Endothelial cell of hepatic sinusoid (primary cell): ENCODE data around the gene OXSR1.
"Not testable (repeated sequence)": the region's sequence is repeated elsewhere in the genome, so short reads cannot be mapped to it uniquely, and the experiment has no call there.

Source experiments
- in situ Hi-C: cut with HindIII; loops from 2 replicates; pipeline ENCODE4 v1.10.0; 2017; ENCODE audit warnings: low sequenced_read_pairs

OXSR1 gene

DNA sequence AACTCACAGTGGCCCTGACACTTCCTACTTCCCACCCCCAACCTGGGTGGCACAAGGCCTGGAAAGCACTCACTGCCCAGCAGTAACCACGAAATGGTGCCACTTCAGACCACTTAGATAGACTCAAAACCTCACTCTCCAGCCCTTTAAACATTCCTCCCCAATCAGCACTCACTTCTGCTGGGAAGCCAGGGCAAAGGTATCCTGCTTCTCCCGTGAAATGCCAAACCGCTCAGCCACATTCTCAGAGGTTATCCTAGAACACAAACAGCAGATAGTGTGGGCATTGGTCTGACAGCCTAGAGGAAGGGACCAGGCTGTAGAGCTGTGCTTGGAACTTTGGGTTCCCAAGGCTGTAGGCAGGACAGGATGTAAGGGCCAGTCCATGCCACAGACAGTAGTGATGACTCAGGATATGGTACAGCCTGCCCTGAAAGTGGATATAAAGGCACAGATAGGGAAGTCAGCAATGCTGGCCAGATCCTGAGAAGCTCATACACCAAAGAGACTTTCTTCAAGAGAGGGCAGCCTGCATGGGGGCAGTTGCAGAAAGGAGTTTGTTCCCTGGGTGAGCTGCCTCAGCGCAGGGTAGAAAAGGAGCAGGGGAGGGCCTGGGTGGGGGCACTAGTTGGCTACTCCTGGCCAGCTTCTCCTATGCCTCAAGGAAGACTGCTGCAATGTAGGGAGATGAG is 37.6 kb upstream of the OXSR1 start:
- in situ Hi-C loops = loop anchor here (5.0 kb wide), 3 partner anchors 40 to 355 kb away; partner anchors contain the start of gene SLC22A14

DNA sequence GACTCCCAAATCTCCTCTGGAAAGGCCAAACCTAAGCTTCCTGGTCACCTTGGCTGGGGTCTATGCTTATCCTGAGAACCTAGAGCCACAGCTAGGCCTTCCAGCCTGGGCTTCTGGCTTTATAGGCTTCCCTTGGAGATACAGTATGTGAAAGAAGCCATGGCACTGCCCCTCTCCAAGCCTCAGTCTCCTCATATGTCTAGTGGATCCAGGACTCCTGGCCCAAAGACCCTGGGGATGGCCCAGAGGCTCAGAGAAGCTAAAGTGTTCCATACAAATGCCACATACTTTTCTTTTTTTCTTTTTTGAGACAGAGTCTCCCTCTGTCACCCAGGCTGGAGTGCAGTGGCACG is 37.1 kb upstream of the OXSR1 start:
- in situ Hi-C loops = loop anchor here (5.0 kb wide), 3 partner anchors 41 to 354 kb away; partner anchors contain the start of gene SLC22A14

DNA sequence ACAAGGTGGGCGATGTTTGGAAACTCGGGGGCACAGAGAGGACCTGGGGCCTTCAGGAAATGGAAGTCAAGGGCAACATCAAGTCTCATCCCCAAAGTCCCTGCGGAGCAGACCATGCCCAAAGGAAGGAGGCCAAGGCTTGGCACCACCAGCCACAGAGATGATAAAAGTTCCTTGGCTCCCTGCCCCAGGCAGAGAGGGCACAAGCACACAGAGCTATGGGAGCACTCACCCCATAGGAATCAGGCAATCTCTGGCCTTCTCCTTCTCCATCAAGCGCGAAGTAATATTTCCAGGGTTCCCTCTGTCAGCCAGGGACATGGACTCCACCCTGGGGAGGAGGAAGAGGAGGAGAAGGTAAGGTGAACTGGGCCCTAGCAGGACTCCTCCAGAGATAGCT is 36.3 kb upstream of the OXSR1 start:
- in situ Hi-C loops = loop anchor here (5.0 kb wide), 3 partner anchors 42 to 353 kb away; partner anchors contain the start of gene SLC22A14

DNA sequence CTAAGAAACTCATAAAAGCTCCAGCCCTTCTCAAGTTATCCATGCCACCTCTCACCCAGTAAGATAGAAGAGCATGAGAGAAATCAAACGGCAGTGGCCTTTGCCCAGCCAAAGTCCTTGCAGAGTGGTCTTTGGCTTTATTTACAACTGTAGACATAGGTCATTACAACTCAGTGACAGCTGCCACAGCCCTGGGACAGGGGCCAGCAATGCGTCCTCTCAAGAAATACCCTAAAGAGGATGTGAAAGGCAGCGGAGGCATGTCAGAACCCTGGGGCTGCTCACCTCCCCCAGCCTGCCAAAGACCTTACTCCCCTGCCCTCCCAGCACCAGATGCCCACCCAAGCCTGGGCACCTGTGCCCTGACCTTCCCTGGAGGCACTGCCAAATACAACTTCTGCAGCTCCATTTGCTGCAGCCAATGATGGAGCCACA is 34.7 kb upstream of the OXSR1 start:
- in situ Hi-C loops = no loop called here

DNA sequence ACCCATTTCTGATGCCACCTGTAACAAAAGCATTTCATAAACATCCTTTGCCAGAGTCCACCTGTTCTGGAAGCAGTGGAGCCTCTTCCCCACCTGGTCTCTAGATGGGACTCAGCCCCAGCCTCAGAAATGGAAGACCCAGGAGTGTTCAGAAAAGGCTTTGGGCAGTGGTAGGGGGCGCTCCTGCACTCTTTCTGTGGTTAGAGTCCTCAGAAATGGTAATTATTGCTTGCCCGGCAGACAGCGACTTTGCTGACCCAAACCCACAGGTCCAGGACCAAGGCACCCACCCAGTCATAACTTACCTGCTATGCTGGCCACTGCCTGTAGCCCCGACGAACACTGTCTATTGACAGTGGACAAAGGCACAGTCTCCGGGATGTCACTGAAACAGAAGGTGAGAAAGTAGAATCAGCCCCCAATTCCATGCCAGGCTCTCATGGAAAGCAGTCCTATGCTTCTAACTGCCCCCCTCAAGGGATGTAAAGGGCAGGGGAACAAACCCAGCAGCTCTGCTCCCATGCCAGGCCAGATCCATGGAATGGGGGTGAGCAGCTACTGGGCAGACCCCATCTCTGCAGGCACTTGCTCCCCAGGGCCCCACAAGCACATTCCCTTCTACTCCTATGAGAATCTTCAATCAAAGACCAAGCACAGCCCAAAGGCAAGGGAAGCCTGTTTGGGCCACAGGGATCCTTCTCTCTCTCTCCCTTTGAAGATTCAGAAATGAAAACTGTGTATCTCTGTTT is 33.5 kb upstream of the OXSR1 start:
- in situ Hi-C loops = no loop called here

DNA sequence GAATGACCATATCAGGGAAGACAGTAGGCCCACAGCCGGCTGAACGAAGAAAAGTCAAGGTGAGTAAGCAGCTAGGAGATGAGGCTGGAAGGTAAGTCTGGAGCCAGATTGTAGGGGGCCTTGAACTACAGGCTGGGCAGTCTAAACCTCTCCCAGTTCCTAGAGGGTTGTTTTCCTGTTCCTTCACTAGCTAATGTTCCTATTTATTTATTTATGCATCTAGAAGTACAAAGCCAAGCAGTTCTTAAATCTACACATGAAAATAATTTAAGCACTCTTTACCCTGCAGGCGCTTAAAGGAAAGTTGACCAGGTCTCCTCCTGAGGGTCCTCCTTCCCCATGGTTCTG is 32.2 kb upstream of the OXSR1 start:
- in situ Hi-C loops = no loop called here

DNA sequence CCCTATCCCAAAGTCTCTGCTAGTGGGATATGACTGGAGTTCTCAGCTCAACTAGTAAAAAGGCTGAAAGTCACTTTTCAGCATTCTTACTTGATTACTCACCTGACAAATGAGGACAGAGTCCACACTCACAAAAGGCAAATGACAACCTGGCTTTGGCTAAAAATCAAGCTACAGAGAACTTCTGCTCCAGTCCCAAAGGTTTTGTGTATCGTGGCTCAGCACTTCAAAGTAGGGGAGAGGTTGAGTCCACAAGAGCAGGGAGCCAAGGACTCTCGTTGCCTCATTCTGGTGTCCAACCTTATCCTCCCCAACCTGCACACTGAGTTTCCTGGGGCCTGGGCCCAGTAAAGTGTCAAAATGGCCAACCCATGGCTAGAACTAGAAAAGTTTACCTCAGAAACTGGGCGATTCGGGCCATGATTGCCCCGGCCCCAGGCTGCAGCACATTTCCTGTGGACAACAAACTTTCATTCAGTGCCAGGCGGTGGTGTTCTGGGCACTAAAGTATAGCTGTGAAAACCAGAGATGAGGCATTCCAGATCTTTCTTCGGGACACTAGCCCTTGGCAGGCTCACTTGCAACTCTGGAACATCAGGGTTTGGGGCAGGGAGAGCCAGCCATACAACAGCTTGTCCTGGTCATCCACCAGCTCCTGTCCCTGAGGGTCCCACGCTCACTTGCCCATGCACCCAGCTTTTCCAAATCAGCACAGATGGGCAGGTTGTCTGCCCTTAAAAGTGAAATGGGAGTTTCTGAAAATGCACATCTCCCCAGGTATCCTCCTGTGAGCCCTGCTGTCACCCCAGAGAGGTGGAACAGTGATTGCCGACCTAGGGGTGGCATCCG is 31.6 kb upstream of the OXSR1 start:
- in situ Hi-C loops = no loop called here

DNA sequence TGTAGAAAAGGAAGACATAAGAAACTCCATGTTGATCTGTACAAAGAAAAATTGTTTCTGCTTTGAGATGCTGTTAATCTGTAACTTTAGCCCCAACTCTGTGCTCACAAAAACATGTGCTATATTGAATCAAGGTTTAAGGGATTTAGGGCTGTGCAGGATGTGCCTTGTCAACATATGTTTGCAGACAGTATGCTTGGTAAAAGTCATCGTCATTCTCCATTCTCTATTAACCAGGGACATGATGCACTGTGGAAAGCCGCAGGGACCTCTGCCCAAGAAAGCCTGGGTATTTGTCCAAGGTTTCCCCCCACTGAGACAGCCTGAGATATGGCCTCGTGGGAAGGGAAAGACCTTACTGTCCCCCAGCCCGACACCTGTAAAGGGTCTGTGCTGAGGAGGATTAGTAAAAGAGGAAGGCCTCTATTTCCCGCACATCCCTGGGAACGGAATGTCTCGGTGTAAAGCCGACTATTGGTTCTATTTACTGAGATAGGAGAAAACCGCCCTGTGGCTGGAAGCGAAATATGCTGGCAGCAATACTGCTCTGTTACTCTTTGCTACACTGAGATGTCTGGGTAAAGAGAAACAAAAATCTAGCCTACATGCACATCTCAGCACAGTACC is 30.7 kb upstream of the OXSR1 start:
- in situ Hi-C loops = not testable (repeated sequence)

DNA sequence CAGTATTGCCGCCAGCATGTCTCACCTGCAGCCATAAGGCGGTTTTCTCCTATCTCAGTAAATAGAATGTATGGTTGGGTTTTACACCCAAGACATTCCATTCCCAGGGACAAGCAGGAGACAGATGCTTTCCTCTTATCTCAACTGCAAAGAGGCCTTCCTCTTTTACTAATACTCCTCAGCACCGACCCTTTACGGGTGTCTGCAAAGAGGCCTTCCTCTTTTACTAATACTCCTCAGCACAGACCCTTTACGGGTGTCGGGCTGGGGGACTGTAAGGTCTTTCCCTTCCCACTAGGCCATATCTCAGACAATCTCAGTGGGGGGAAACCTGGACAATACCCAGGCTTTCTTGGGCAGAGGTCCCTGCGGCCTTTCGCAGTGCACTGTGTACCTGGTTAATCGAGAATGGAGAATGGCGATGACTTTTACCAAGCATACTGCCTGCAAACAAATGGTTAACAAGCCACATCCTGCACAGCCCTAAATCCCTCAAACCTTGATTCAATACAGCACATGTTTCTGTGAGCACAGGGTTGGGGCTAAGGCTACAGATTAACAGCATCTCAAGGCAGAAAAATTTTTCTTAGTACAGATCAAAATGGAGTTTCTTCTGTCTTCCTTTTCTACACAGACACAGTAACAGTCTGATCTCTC is 29.6 kb upstream of the OXSR1 start:
- in situ Hi-C loops = not testable (repeated sequence)

DNA sequence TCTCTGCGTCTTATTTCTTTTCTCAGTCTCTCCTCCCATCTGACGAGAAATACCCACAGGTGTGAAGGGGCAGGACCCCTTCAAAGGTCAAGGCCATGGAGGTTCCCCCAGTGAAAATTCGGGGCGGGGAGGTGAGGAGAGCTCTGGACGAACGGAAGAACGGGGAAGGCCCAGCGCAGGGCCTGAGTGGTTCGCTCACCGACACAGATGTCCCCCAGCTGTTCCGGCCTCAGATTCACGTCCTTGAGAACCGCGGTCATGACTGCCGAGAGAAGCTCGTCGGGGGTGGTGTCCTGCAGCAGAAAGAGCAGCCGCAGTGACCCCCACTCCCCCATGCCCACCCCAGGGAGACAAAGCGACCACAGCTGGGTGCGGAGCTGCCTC is 29.0 kb upstream of the OXSR1 start:
- in situ Hi-C loops = no loop called here

DNA sequence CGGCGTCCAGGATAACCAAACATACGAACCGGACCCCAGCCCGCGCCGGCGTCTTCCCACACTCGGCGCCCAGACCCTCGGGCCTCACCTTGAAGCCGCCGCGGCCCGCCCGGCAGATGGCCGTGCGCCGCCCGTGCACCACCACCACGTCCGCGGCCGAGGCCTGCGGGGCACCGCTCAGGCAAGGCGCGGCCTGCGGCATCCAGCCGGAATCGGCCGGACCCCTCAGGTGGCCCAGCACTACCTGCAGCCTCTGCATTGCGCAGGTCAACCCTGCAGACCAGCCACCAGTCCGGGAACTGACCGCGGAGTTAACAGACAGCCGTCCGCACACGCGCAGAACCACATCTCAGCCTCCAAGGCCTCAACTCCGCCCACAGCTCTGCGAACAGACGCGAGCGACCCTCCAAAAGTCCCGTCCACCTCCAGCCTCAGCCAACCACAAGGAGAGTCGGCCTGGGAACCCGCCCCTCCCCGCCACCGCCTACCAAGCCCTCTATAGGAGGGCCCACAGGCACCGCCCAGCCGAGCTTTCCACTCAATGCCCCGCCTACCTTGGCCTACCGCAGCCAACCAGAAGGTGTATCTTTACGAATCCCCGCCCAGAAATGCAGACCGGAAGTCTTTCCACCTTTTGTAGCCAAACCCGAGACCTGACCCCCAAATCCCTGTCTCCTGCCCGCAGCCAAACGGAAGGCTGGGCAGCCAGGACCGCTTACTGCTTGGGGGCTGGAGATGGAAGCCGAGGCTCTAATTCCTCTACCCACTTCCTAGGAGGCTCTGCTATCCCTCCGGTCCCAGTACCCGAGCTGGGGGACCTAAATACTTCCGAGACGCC is 28.3 kb upstream of the OXSR1 start, which contains the start of gene ACAA1:
TSS of gene ACAA1 (minus strand) at position 351 of the 838 bp plus-strand sequence. CDS start at position 259, 92 bp downstream.
- in situ Hi-C loops = no loop called here

DNA sequence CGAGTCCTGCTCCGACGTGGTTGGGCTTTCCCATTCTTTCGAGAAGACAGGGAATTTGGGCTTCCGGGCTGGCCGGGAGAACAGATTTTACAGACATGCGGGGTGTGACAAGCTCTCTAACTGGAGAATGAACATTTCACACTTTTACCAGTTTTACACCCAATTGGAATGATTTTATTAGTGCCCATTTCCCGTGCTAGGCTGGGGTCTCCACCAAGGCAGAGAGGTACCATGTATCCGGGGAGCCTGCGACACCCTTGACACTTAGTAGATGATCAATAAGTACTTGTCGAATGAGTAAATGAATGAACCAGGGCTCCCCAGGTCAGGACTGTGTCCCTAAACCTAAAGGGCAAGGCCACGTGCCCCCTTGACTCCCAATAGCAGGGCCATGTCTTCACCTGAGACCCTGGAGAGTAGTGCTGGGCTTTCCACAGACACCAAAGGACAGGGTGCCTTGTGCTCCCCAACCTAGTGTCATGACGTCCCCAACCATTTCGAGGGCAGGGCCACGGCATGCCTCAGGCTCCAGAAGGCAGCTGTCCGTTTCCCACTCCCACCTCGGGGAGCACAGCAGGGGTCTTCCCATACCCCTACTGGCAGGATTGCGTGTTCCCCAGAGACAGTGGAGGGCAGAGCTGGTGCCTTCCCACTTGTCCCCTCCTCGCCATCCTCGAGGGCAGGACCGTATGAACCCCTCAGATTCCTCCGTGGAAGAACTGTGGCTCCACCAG is 27.6 kb upstream of the OXSR1 start:
- in situ Hi-C loops = no loop called here

DNA sequence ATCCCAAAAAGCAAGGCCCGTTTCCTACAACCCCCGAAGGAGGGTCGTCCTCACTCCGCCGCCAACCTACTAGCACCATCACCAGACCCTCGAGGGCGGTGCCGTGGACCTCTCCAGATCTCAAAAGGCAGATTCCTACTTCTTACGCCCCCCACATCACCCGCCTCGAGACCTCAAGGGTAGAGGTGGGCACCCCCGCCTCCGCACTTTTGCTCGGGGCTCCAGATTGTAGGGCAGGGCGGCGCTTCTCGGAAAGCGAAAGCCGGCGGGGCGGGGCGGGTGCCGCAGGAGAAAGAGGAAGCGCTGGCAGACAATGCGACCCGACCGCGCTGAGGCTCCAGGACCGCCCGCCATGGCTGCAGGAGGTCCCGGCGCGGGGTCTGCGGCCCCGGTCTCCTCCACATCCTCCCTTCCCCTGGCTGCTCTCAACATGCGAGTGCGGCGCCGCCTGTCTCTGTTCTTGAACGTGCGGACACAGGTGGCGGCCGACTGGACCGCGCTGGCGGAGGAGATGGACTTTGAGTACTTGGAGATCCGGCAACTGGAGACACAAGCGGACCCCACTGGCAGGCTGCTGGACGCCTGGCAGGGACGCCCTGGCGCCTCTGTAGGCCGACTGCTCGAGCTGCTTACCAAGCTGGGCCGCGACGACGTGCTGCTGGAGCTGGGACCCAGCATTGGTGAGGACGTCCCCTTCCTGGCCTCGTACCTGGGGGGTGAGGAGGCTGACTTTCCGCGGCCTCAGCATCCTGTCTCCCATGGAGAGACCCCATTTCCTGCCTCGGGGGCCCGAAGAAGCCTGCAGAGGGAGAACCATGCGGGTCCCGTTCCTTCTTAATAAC is 26.8 kb upstream of the OXSR1 start, which contains the start of gene MYD88:
TSS of gene MYD88 (plus strand) at position 313 of the 842 bp plus-strand sequence. CDS start at position 353, 40 bp downstream.
- in situ Hi-C loops = no loop called here

DNA sequence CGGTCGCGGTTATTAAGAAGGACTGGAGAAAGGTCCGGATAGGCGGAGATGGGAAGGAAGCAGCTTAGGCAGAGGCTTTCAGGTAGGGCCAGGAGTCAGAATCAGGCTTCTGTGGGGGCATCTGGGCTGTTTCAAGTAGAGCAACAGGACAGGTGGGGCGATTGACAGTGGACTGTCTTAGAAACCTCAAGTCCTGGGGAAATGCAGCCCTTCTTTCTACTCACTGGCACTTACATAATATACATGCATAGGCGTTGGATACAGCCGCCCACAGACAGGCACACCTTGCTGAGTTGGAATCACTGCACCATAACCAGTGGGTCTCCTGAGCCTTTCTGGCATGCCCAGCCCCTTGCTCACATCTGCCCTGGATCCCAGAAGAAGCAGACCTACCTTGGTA is 26.1 kb upstream of the OXSR1 start:
- in situ Hi-C loops = no loop called here

DNA sequence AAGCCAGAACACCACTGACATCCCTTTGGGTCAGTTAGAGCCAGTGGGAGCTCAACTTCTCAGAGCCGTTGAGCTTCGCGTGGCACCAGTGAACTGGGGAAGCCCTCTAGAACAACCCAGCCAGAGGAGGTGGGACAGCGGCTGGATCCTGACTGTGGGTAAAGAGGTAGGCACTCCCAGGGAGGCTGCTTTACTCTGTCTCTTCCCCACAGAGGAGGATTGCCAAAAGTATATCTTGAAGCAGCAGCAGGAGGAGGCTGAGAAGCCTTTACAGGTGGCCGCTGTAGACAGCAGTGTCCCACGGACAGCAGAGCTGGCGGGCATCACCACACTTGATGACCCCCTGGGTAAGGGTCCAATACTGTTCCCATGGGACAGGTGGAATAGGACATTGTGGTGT is 25.7 kb upstream of the OXSR1 start:
- in situ Hi-C loops = no loop called here

DNA sequence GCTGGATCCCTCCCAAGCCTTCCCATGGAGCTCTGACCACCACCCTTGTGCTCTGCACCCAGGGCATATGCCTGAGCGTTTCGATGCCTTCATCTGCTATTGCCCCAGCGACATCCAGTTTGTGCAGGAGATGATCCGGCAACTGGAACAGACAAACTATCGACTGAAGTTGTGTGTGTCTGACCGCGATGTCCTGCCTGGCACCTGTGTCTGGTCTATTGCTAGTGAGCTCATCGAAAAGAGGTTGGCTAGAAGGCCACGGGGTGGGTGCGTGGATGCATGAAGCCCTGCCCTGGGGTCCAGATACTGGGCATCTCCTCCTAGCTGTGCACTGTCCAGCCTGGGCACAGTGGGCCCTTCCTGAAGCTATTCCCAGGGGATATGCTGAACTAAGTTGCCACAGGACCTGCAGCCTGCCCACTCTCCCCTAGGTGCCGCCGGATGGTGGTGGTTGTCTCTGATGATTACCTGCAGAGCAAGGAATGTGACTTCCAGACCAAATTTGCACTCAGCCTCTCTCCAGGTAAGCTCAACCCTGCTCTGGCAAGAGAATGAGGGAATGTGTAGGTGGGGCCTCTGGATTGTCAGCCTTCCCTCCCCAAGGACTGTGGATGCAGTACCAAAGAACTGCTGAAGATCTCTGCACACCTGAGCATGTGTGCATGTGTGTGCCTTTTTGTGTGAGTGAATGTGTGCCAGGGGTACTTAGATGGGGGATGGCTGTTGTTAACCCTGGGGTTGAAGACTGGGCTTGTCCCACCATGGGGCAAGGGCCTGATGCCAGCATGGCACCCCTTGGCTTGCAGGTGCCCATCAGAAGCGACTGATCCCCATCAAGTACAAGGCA is 24.8 kb upstream of the OXSR1 start:
- in situ Hi-C loops = no loop called here
